CD4-positive, alpha-beta T cell treated with Interferon alpha-2 for 1 hour (primary cell): ENCODE results near the gene HECTD3.
A peak's percentile ranks its signal among the peaks of the same experiment; 100 is the strongest.

ENCODE experiments used
- DNase-seq, 2 donors: peaks; one replicate each; pipeline ENCODE4 v3.0.0-alpha.2; 2020 to 2022

The HECTD3 gene

GRCh38 chr1:45010855-45011811 lies at the start of gene HECTD3:
Gene HECTD3 (minus strand): TSS chr1:45011324. CDS start chr1:45011257, 67 bp downstream.
- peak; percentile 60 to 79 for DNase-seq

- DNase-seq: no peak
These were observed 48.7 kb upstream of the HECTD3 start for GRCh38 chr1:45059829-45060228.

- DNase-seq: no peak
These were observed 46.4 kb upstream of the HECTD3 start for GRCh38 chr1:45057542-45057941.

GRCh38 chr1:45051005-45051772 lies 40.1 kb upstream of the HECTD3 start:
- DNase-seq: peak in 1 of 2 donors; percentile 12

GRCh38 chr1:45047032-45047431 lies 35.9 kb upstream of the HECTD3 start:
- DNase-seq: no peak

- DNase-seq: no peak
These were observed 33.8 kb upstream of the HECTD3 start for GRCh38 chr1:45044916-45045315.

GRCh38 chr1:45043094-45043493 lies 32.0 kb upstream of the HECTD3 start:
- DNase-seq: no peak

- no peak for DNase-seq
These were observed 29.2 kb upstream of the HECTD3 start for GRCh38 chr1:45040297-45040696.

GRCh38 chr1:45038661-45039364 lies 27.7 kb upstream of the HECTD3 start:
- DNase-seq: no peak

- no peak for DNase-seq
These were observed 27.1 kb upstream of the HECTD3 start for GRCh38 chr1:45038240-45038639.

- no peak for DNase-seq
These were observed 26.3 kb upstream of the HECTD3 start for GRCh38 chr1:45037456-45037855.

- no peak for DNase-seq
These were observed 24.6 kb upstream of the HECTD3 start for GRCh38 chr1:45035631-45036301.

GRCh38 chr1:45033356-45033755 lies 22.2 kb upstream of the HECTD3 start:
- no peak for DNase-seq

GRCh38 chr1:45032837-45033236 lies 21.7 kb upstream of the HECTD3 start:
- DNase-seq: no peak

- DNase-seq: no peak
These were observed 15.3 kb upstream of the HECTD3 start for GRCh38 chr1:45026446-45026845.

GRCh38 chr1:45023663-45024062 lies 12.5 kb upstream of the HECTD3 start:
- DNase-seq: no peak

GRCh38 chr1:45018599-45019230 lies 7.6 kb upstream of the HECTD3 start:
- peak; percentile 52 to 71 for DNase-seq

GRCh38 chr1:45016767-45017166 lies 5.6 kb upstream of the HECTD3 start:
- DNase-seq: no peak

GRCh38 chr1:45016090-45016697 lies 5.1 kb upstream of the HECTD3 start:
- DNase-seq: no peak

- no peak for DNase-seq
These were observed 4.6 kb upstream of the HECTD3 start for GRCh38 chr1:45015683-45016082.

GRCh38 chr1:45014321-45015028 lies 3.4 kb upstream of the HECTD3 start:
- peak; percentile 82 to 86 for DNase-seq
